Kidney epithelial cell (primary cell): ENCODE data around the gene GPR132. TPM values are rescaled to one million over a fixed set of nuclear protein-coding genes. Genes with fewer than 3 reads are reported as not detected.

Experiments
- DNase-seq: peaks from one replicate; pipeline ENCODE4 v3.0.0-alpha.2; 2010; ENCODE audit warnings: low read depth
- H3K27me3 ChIP-seq: 2 replicates; pipeline ENCODE4 v1.6.0; 2011; ENCODE audit warnings: low read length; ENCODE audit not compliant: control insufficient read depth, insufficient read depth
- H3K36me3 ChIP-seq: 2 replicates; pipeline ENCODE4 v1.5.1; 2011; ENCODE audit warnings: low read length; ENCODE audit not compliant: control insufficient read depth, insufficient read depth
- H3K4me3 ChIP-seq: 2 replicates; pipeline ENCODE4 v1.5.1; 2011; ENCODE audit warnings: low read depth, mild to moderate bottlenecking, control low read depth, low read length
- CTCF ChIP-seq: IDR thresholded peaks from 2 replicates; pipeline ENCODE4 v1.5.1; 2011; ENCODE audit warnings: mild to moderate bottlenecking, moderate library complexity, low read length, control low read depth, inconsistent platforms; ENCODE audit not compliant: insufficient read depth, poor library complexity, severe bottlenecking
- total RNA-seq: library from RNA; depleted of rRNA; stranded (reverse); fragments of >200 nt; gene quantifications from 2 replicates; pipeline ENCODE4 v1.2.3, GENCODE V29; 2015

The GPR132 gene
- total RNA-seq, 1 donor from 2014 or later: 1.7 TPM

DNA sequence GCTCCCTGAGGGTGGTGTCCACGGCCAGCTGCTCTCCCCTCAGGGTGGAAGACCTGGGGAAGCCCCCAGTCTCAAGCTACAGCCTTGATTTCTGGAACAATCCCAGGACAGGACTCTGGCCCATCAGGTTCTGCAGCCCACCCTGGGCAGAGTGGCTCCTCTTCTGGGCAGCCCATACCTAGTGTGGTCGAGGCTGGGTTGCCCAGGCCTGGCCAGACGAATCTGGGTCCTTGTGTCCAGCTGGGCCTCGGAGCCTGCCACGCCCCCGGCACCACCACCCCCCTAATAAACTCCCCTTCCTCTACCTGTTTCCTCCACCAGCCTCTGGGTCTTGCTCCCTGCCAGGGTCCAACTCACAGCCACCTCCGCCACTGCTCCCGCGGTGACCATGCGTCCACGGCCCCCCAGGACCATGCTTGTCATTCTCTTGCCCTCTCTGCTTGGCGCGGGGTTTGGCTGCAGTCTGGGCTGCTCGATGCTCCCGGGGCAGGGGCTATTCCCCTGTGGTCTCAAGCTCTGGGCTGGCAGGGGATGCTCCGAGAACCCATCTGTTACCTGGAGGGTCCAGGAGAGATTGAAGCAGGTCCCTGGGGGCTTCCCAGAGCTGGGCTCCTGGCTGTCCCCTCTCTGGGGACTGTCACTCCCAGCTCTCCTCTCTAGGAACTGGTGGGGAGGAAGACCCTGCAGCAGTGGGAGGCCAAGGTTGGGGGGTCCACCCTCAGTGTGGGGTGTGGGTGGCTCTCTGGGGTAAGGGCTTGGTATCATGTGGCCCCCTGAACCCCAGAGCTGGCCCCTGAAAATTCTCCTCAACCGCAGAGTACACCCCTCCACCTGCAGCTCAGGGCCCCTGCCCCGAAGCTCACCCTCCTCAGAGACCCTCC is 8.7 kb upstream of the GPR132 start:
- Histone ChIP-seq H3K27me3 (peaks cover 7% of the 10 kb centered on the region), H3K4me3 (no peak overlapping the region), H3K36me3 (no peaks in the 10 kb centered on the region)
- DNase-seq: no peak
- no peak for TF ChIP-seq CTCF

- no peaks in the 10 kb centered on the region for H3K36me3 ChIP-seq
- H3K4me3 ChIP-seq: no peak overlapping the region
- peaks cover 7% of the 10 kb centered on the region for H3K27me3 ChIP-seq
- no peak for DNase-seq
- no peak for TF ChIP-seq CTCF
Observed at GRCh38 chr14:105072892-105073719, 7.9 kb upstream of the GPR132 start.

DNA sequence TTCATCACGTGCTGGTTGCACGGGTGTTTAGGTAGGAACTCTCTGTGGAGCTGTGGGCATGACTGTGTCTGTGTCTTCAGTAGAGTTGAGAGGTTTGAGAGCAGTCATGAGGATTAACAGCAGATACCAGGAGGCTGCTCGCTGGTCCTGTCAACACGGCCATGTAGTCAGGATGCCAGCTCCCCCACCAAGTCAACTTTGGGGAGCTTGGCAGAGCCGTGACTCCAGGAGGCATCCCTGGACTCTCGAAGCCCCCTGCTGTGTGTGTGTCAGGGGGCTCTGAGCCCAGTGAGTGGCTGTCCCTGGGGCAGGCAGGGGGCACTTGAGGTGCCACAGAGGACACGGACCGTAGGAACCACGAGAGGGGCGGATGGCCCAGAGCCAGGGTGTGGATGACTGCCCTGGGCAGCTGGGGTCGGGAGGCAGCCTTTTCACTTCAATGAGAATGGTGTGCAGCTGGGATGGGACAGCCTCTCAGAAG is 7.2 kb upstream of the GPR132 start:
- Histone ChIP-seq H3K36me3 (no peaks in the 10 kb centered on the region), H3K4me3 (no peak overlapping the region), H3K27me3 (peaks cover 4% of the 10 kb centered on the region)
- no peak for DNase-seq
- TF ChIP-seq CTCF: no peak

DNA sequence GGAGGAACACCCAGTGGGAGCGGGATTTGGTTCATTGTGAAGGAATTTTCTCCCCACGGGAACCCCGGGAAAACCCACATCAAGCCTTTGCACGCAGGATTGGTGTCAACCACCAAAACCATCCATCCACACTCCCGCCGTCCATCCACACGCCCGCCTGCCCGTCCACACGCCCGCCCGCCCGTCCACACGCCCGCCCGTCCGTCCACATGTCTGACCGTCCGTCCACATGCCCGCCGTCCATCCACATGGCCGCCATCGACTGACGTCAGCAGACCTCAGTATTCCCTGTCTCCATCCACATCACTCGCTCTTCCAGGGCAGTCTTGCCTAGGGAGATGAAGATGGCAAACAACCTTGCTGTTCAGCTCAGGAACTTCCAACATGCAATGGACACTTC is 6.7 kb upstream of the GPR132 start:
- Histone ChIP-seq H3K4me3 (no peak overlapping the region), H3K36me3 (no peaks in the 10 kb centered on the region), H3K27me3 (peaks cover 3% of the 10 kb centered on the region)
- TF ChIP-seq CTCF: no peak
- DNase-seq: no peak

GRCh38 chr14:105071326-105071725 is 6.1 kb upstream of the GPR132 start:
- TF ChIP-seq CTCF: no peak
- no peaks in the 10 kb centered on the region for H3K36me3 ChIP-seq
- peaks cover 3% of the 10 kb centered on the region for H3K27me3 ChIP-seq
- no peak overlapping the region for H3K4me3 ChIP-seq
- DNase-seq: no peak
